Measurements from ENCODE around the gene ZC3H6.

Gene ZC3H6

GRCh38 chr2:112301171-112301584 is 25.8 kb downstream of the ZC3H6 start:
- H3K79me2 ChIP-seq (ENCODE audit: control insufficient read depth, insufficient read depth, low read length, unreplicated experiment): no peaks in the 10 kb centered on the region
- no peak overlapping the region for H3K4me3 ChIP-seq (ENCODE audit: low read depth, low read length)
- H3K27me3 ChIP-seq (ENCODE audit: insufficient read depth, low read length): no peaks in the 10 kb centered on the region
- peaks cover 21% of the 10 kb centered on the region for H3K4me1 ChIP-seq (ENCODE audit: control insufficient read depth, insufficient read depth, low read length, unreplicated experiment)
- H3K27ac ChIP-seq (ENCODE audit: low read depth, low read length): peak overlapping the region; percentile 36
- H2AFZ ChIP-seq (ENCODE audit: low read length, unreplicated experiment): peak overlapping the region; percentile 35
- H3K36me3 ChIP-seq (ENCODE audit: insufficient read depth, low read length): peaks cover 15% of the 10 kb centered on the region

GRCh38 chr2:112301973-112302372 is 26.6 kb downstream of the ZC3H6 start:
- Histone ChIP-seq H3K36me3 (ENCODE audit: insufficient read depth, low read length) (peaks cover 15% of the 10 kb centered on the region), H2AFZ (ENCODE audit: low read length, unreplicated experiment) (no peak overlapping the region), H3K79me2 (ENCODE audit: control insufficient read depth, insufficient read depth, low read length, unreplicated experiment) (no peaks in the 10 kb centered on the region), H3K27ac (ENCODE audit: low read depth, low read length) (peak overlapping the region; percentile 41), H3K4me3 (ENCODE audit: low read depth, low read length) (no peak overlapping the region), H3K4me1 (ENCODE audit: control insufficient read depth, insufficient read depth, low read length, unreplicated experiment) (peaks cover 21% of the 10 kb centered on the region), H3K27me3 (ENCODE audit: insufficient read depth, low read length) (no peaks in the 10 kb centered on the region)

- no peaks in the 10 kb centered on the region for H3K79me2 ChIP-seq (ENCODE audit: control insufficient read depth, insufficient read depth, low read length, unreplicated experiment)
- no peak overlapping the region for H3K4me3 ChIP-seq (ENCODE audit: low read depth, low read length)
- peaks cover 21% of the 10 kb centered on the region for H3K4me1 ChIP-seq (ENCODE audit: control insufficient read depth, insufficient read depth, low read length, unreplicated experiment)
- peaks cover 18% of the 10 kb centered on the region for H3K36me3 ChIP-seq (ENCODE audit: insufficient read depth, low read length)
- H2AFZ ChIP-seq (ENCODE audit: low read length, unreplicated experiment): no peak overlapping the region
- no peak overlapping the region for H3K27ac ChIP-seq (ENCODE audit: low read depth, low read length)
- no peaks in the 10 kb centered on the region for H3K27me3 ChIP-seq (ENCODE audit: insufficient read depth, low read length)
Measured at GRCh38 chr2:112304298-112304941, 29.0 kb downstream of the ZC3H6 start.

- Histone ChIP-seq H3K4me3 (ENCODE audit: low read depth, low read length) (no peak overlapping the region), H3K27me3 (ENCODE audit: insufficient read depth, low read length) (no peaks in the 10 kb centered on the region), H2AFZ (ENCODE audit: low read length, unreplicated experiment) (no peak overlapping the region), H3K27ac (ENCODE audit: low read depth, low read length) (no peak overlapping the region), H3K36me3 (ENCODE audit: insufficient read depth, low read length) (peaks cover 18% of the 10 kb centered on the region), H3K4me1 (ENCODE audit: control insufficient read depth, insufficient read depth, low read length, unreplicated experiment) (peaks cover 21% of the 10 kb centered on the region), H3K79me2 (ENCODE audit: control insufficient read depth, insufficient read depth, low read length, unreplicated experiment) (no peaks in the 10 kb centered on the region)
Measured at GRCh38 chr2:112305132-112305531, 29.7 kb downstream of the ZC3H6 start.

- H3K27ac ChIP-seq (ENCODE audit: low read depth, low read length): no peak overlapping the region
- no peaks in the 10 kb centered on the region for H3K79me2 ChIP-seq (ENCODE audit: control insufficient read depth, insufficient read depth, low read length, unreplicated experiment)
- H3K4me1 ChIP-seq (ENCODE audit: control insufficient read depth, insufficient read depth, low read length, unreplicated experiment): peaks cover 3% of the 10 kb centered on the region
- no peak overlapping the region for H3K4me3 ChIP-seq (ENCODE audit: low read depth, low read length)
- no peaks in the 10 kb centered on the region for H3K27me3 ChIP-seq (ENCODE audit: insufficient read depth, low read length)
- H2AFZ ChIP-seq (ENCODE audit: low read length, unreplicated experiment): no peak overlapping the region
- H3K36me3 ChIP-seq (ENCODE audit: insufficient read depth, low read length): peaks cover 8% of the 10 kb centered on the region; the same call in 1 of the 2 replicates
Measured at GRCh38 chr2:112310906-112311305, 35.5 kb downstream of the ZC3H6 start.

GRCh38 chr2:112311932-112312331 is 36.5 kb downstream of the ZC3H6 start:
- Histone ChIP-seq H3K4me3 (ENCODE audit: low read depth, low read length) (no peak overlapping the region), H3K36me3 (ENCODE audit: insufficient read depth, low read length) (peaks cover 8% of the 10 kb centered on the region; the same call in 1 of the 2 replicates), H3K27ac (ENCODE audit: low read depth, low read length) (no peak overlapping the region)

GRCh38 chr2:112312821-112313220 is 37.4 kb downstream of the ZC3H6 start:
- Histone ChIP-seq H3K36me3 (ENCODE audit: insufficient read depth, low read length) (peaks cover 5% of the 10 kb centered on the region; the same call in 1 of the 2 replicates), H3K27ac (ENCODE audit: low read depth, low read length) (no peak overlapping the region), H2AFZ (ENCODE audit: low read length, unreplicated experiment) (no peak overlapping the region), H3K4me1 (ENCODE audit: control insufficient read depth, insufficient read depth, low read length, unreplicated experiment) (peaks cover 13% of the 10 kb centered on the region), H3K4me3 (ENCODE audit: low read depth, low read length) (no peak overlapping the region), H3K27me3 (ENCODE audit: insufficient read depth, low read length) (no peaks in the 10 kb centered on the region), H3K79me2 (ENCODE audit: control insufficient read depth, insufficient read depth, low read length, unreplicated experiment) (no peaks in the 10 kb centered on the region)

More at GRCh38 chr2:112311932-112312331, 36.5 kb downstream of the ZC3H6 start:
- H3K27me3 ChIP-seq (ENCODE audit: insufficient read depth, low read length): no peaks in the 10 kb centered on the region
- no peak overlapping the region for H2AFZ ChIP-seq (ENCODE audit: low read length, unreplicated experiment)
- H3K4me1 ChIP-seq (ENCODE audit: control insufficient read depth, insufficient read depth, low read length, unreplicated experiment): peaks cover 6% of the 10 kb centered on the region
- H3K79me2 ChIP-seq (ENCODE audit: control insufficient read depth, insufficient read depth, low read length, unreplicated experiment): no peaks in the 10 kb centered on the region

- no peaks in the 10 kb centered on the region for H3K79me2 ChIP-seq (ENCODE audit: control insufficient read depth, insufficient read depth, low read length, unreplicated experiment)
- no peak overlapping the region for H2AFZ ChIP-seq (ENCODE audit: low read length, unreplicated experiment)
- no peak overlapping the region for H3K4me3 ChIP-seq (ENCODE audit: low read depth, low read length)
- H3K4me1 ChIP-seq (ENCODE audit: control insufficient read depth, insufficient read depth, low read length, unreplicated experiment): peaks cover 20% of the 10 kb centered on the region
- no peaks in the 10 kb centered on the region for H3K27me3 ChIP-seq (ENCODE audit: insufficient read depth, low read length)
- H3K36me3 ChIP-seq (ENCODE audit: insufficient read depth, low read length): peaks cover 5% of the 10 kb centered on the region; the same call in 1 of the 2 replicates
- no peak overlapping the region for H3K27ac ChIP-seq (ENCODE audit: low read depth, low read length)
Measured at GRCh38 chr2:112314856-112315255, 39.5 kb downstream of the ZC3H6 start.

- Histone ChIP-seq H3K4me1 (ENCODE audit: control insufficient read depth, insufficient read depth, low read length, unreplicated experiment) (peaks cover 25% of the 10 kb centered on the region), H2AFZ (ENCODE audit: low read length, unreplicated experiment) (peak overlapping the region; percentile 78), H3K27me3 (ENCODE audit: insufficient read depth, low read length) (no peaks in the 10 kb centered on the region), H3K79me2 (ENCODE audit: control insufficient read depth, insufficient read depth, low read length, unreplicated experiment) (no peaks in the 10 kb centered on the region), H3K36me3 (ENCODE audit: insufficient read depth, low read length) (no peaks in the 10 kb centered on the region), H3K27ac (ENCODE audit: low read depth, low read length) (peak overlapping the region; percentile 53), H3K4me3 (ENCODE audit: low read depth, low read length) (peak overlapping the region; percentile 43)
Measured at GRCh38 chr2:112317303-112318158, 42.1 kb downstream of the ZC3H6 start.

- no peak overlapping the region for H2AFZ ChIP-seq (ENCODE audit: low read length, unreplicated experiment)
- no peak overlapping the region for H3K4me3 ChIP-seq (ENCODE audit: low read depth, low read length)
- no peaks in the 10 kb centered on the region for H3K79me2 ChIP-seq (ENCODE audit: control insufficient read depth, insufficient read depth, low read length, unreplicated experiment)
- no peaks in the 10 kb centered on the region for H3K36me3 ChIP-seq (ENCODE audit: insufficient read depth, low read length)
- peaks cover 25% of the 10 kb centered on the region for H3K4me1 ChIP-seq (ENCODE audit: control insufficient read depth, insufficient read depth, low read length, unreplicated experiment)
- no peaks in the 10 kb centered on the region for H3K27me3 ChIP-seq (ENCODE audit: insufficient read depth, low read length)
- no peak overlapping the region for H3K27ac ChIP-seq (ENCODE audit: low read depth, low read length)
Measured at GRCh38 chr2:112318515-112318914, 43.1 kb downstream of the ZC3H6 start.

All from ACC112 (cell line).